NCI-H1436 (cell line): ENCODE results near the gene IL21R.

Experiments
- DNase-seq: peaks from one replicate; lab custom pipeline; 2025; lab: John Stamatoyannopoulos, UW

IL21R gene

GRCh38 chr16:27489421-27489820, 87.4 kb downstream of the IL21R start:
- no peak for DNase-seq

- DNase-seq = no peak
These were observed 87.9 kb downstream of the IL21R start for GRCh38 chr16:27489906-27490305.

- peak; percentile 68 for DNase-seq
These were observed 90.1 kb downstream of the IL21R start for GRCh38 chr16:27491894-27492587.

GRCh38 chr16:27492588-27492979, 90.6 kb downstream of the IL21R start:
- no peak for DNase-seq

GRCh38 chr16:27495191-27495590, 93.2 kb downstream of the IL21R start:
- no peak for DNase-seq

GRCh38 chr16:27498031-27498825, 96.3 kb downstream of the IL21R start:
- no peak for DNase-seq

GRCh38 chr16:27498916-27499658, 97.1 kb downstream of the IL21R start:
- peak; percentile 17 for DNase-seq

GRCh38 chr16:27499659-27500055, 97.7 kb downstream of the IL21R start:
- DNase-seq = no peak

- DNase-seq = no peak
These were observed 98.8 kb downstream of the IL21R start for GRCh38 chr16:27500801-27501200.
